LHCN-M2 (cell line): ENCODE results near the gene CLEC4G. TPM values are rescaled to one million over a fixed set of nuclear protein-coding genes. Genes with fewer than 3 reads are reported as not detected.

Source experiments
- DNase-seq: peaks from one replicate; pipeline ENCODE4 v3.0.0-alpha.2; 2012; ENCODE audit warnings: low read depth
- total RNA-seq: library from RNA; depleted of rRNA; stranded (reverse); fragments of >200 nt; gene quantifications from 2 replicates; pipeline ENCODE4 v1.2.3, GENCODE V29; 2014

CLEC4G gene
- total RNA-seq, 1 experiment from 2014 or later, result not detected

- DNase-seq, result no peak
Observed at GRCh38 chr19:7698583-7698982, 33.3 kb downstream of the CLEC4G start.

- no peak for DNase-seq
Observed at GRCh38 chr19:7697721-7698287, 34.1 kb downstream of the CLEC4G start.

- DNase-seq, result no peak
Observed at GRCh38 chr19:7694499-7694898, 37.4 kb downstream of the CLEC4G start.

GRCh38 chr19:7692417-7693088, 39.4 kb downstream of the CLEC4G start:
- no peak for DNase-seq

- no peak for DNase-seq
Observed at GRCh38 chr19:7691497-7691896, 40.4 kb downstream of the CLEC4G start.

- no peak for DNase-seq
Observed at GRCh38 chr19:7690779-7691258, 41.1 kb downstream of the CLEC4G start.

- no peak for DNase-seq
Observed at GRCh38 chr19:7689165-7689564, 42.7 kb downstream of the CLEC4G start.

GRCh38 chr19:7687177-7687576, 44.7 kb downstream of the CLEC4G start:
- DNase-seq, result no peak

GRCh38 chr19:7685546-7686445, 46.1 kb downstream of the CLEC4G start:
- DNase-seq, result no peak

- DNase-seq, result no peak
Observed at GRCh38 chr19:7682175-7682855, 49.6 kb downstream of the CLEC4G start.

- peak; percentile 67 for DNase-seq
Observed at GRCh38 chr19:7681340-7682174, 50.4 kb downstream of the CLEC4G start.

- DNase-seq, result peak; percentile 67
Observed at GRCh38 chr19:7680606-7681339, 51.1 kb downstream of the CLEC4G start, which contains the start of gene TRAPPC5. Gene TRAPPC5, plus strand, starts transcription at chr19:7680833. Its CDS starts 1,421 bp downstream, at chr19:7682254.

GRCh38 chr19:7679771-7680605, 51.9 kb downstream of the CLEC4G start:
- DNase-seq, result no peak

GRCh38 chr19:7678971-7679751, 52.7 kb downstream of the CLEC4G start:
- no peak for DNase-seq
